Stimulated activated CD4-positive, alpha-beta T cell treated with anti-CD3 and anti-CD28 coated beads, Interleukin-1b, Interleukin-23, amount 100 ng/mL, for 48 hours (primary cell): Measurements from ENCODE around the gene RASGEF1B.

ENCODE experiments used
- DNase-seq: peaks from one replicate; pipeline ENCODE4 v3.0.0-alpha.2; 2020

The RASGEF1B gene

DNA sequence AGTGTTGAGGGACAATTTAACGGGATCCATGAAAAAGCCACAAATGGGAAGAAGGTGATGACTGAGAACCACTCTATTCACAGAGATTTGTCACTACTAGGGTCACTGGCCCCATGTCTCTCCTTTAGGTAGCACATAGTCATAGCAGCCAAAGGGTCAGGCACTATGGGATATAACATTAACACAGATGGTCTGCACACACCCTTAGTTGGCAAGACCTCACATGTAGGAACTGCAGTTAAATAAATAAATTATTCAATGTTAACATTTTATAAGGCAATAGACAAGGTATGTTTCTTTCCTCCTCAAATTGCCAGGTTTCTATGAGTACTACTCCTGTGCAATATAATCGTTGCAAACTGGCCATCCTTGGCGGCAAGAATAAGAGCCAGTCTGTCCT, 10.9 kb downstream of the RASGEF1B start:
- no peak for DNase-seq

DNA sequence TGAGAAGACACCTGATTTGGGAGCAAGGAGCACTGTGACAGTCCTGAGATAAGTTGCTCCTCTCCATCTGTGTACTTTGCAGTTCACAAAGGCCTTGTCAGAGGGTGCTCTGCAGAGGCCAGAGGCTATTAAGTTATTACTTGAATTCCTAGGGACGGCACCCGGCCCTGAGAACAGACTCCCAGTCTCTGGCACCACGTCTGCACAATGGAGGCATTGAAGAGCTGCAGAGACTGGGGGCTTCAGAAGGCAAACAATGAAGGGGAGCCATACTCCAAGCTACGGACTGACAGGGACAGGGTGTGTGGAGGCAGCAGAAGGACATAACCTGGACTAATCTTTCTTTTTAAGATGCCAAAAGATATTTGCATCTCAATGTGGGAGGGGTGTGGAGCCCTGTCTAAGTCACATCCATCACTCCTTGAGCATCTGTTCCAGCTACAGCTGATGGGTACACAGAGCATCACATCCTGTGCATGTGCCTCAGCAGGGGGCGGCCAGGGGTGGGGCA, 11.5 kb downstream of the RASGEF1B start:
- DNase-seq: no peak

GRCh38 chr4:81459228-81459627, 12.5 kb downstream of the RASGEF1B start:
- DNase-seq: no peak

DNA sequence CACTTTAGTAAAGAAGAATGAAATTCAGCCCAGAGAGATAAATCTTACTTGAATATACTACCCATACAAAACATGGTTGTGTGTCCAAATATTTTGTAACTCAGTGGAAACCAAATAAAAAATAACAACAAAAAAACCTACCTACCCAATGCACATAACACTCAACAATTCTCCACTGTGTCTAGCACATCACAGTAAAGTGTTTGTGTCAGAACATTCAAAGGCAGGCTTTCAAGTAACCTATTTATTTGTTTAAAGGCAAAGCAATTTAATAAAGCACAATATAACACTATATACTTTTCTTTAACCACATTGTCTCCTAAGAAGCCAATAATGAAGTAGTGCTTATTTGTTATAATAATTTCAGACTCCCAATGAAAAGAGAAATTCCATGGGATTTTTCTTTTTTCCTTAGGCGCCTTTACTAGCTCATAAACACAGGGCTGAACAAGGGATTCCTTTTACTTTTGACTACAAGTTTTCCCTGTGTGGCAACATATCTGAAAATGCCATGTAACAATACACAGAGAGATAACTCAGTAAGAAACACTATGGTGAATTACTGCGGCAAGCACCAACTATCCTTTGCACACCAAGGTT, 13.7 kb downstream of the RASGEF1B start:
- DNase-seq: no peak

DNA sequence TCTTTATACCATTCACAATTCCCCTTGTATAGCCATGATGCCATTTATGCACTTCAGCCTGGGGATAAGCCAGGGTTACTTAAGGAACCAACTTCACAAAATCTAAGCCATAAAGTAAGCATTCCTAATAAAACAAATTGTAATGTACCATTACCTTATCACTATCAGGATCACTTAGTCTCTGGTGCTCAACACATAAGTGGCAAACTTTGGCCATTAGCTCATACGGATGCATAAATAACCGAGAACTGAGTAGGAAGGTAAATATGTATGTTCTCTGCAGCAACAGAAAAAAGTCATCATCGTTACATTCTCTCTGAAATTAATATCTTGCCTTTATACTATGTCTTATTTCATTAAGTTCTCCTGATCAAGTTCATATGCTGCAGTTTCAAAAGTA, 14.4 kb downstream of the RASGEF1B start:
- DNase-seq: no peak

DNA sequence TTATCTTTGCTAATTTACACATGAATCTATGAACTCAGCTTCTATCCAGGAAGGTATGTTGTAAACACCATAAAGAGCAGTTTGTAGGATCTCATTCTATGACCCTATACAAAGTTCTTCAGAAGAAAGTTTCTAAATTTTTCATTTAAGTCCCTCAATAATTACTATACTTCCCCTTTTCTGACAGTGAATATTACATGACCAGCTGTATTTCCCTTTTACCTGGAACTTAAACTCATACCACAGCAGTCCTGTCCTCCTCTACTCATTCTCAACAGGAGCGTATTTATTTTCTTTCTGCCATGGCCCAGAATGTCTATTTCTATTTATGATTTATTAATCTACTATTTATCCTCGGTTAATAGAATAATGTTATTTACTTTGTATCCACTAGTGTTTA, 15.8 kb downstream of the RASGEF1B start:
- no peak for DNase-seq

- no peak for DNase-seq
Observed at GRCh38 chr4:81454948-81455347, 16.8 kb downstream of the RASGEF1B start.

GRCh38 chr4:81454499-81454898, 17.2 kb downstream of the RASGEF1B start:
- peak; percentile 54 for DNase-seq

DNA sequence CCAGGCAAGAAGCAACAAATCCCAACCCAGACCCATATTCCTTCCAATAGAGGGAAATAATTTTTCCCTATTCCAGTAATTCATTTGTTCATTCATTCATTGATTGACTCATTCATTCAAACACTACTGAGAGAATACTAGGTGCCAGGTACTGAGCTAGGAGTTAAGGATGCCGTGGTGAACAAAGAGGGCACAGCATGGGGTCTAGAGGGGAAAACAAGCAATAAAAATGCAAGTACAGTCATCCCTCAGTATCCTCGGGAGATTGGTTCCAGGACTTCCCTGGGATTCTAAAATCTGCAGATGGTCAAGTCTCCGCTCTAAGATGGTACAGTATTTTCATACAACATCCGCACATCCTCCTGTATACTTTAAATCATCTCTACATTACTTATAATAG, 18.7 kb downstream of the RASGEF1B start:
- no peak for DNase-seq

DNA sequence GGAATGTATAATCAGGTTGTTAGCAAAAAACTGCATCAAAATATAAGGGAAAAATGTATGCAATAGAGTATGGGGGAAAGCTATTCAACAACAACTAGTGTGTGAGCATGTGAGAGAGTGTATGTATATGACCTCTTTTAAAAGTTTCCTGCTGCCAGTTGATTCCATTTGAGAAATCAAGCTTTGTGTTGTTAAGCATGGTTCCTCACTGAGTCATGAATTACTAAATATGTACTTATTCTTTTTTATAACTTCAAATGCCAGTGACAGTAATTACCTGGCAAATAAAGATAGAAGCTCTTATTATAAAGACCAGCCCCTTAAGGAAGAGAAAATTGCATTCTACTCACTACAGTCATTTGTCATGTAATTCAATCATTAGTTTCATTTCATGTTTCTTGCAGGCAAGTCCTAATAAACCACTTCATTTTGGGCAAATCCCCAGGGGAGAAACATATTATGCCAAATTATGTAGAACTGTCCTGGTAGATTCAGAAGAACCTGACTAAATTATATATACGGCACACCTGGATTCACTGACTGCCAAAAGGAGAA, 19.2 kb downstream of the RASGEF1B start:
- DNase-seq: no peak

GRCh38 chr4:81449015-81449414, 22.7 kb downstream of the RASGEF1B start:
- no peak for DNase-seq

DNA sequence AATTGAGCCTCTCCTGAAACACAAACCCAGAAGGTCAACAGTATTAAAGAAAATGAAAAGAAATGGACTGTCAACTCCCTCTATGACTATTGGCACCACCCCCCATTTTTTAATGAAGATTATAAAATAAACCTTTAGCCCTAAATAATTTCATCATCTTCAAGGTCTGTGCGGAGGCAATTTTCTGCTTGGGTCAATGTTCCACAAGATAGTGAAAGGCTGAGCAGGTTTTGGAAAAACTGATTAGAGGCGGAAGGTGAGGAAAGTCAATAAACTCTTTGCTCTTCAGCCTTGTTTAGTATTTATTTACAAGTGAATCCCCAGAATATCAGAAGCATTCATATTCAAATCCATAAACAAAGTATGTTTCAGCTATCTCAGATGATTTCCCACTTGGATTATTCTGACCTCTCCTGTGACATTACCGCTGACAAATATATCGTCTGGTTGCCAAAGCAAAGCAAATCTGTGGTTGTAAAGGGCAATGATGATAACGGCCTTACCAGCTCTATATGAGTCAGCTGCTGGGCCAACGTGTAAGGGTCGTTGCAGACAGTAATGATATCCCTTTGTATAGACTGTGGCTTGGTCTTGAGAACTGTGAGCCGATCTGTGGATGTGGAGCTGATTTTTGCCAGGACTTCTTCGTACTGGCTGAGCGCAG, 24.0 kb downstream of the RASGEF1B start:
- DNase-seq: no peak

GRCh38 chr4:81446634-81447033, 25.1 kb downstream of the RASGEF1B start:
- DNase-seq: no peak

GRCh38 chr4:81445196-81445595, 26.5 kb downstream of the RASGEF1B start:
- no peak for DNase-seq

- no peak for DNase-seq
Observed at GRCh38 chr4:81442484-81443085, 29.1 kb downstream of the RASGEF1B start.

GRCh38 chr4:81440949-81441348, 30.8 kb downstream of the RASGEF1B start:
- DNase-seq: no peak

DNA sequence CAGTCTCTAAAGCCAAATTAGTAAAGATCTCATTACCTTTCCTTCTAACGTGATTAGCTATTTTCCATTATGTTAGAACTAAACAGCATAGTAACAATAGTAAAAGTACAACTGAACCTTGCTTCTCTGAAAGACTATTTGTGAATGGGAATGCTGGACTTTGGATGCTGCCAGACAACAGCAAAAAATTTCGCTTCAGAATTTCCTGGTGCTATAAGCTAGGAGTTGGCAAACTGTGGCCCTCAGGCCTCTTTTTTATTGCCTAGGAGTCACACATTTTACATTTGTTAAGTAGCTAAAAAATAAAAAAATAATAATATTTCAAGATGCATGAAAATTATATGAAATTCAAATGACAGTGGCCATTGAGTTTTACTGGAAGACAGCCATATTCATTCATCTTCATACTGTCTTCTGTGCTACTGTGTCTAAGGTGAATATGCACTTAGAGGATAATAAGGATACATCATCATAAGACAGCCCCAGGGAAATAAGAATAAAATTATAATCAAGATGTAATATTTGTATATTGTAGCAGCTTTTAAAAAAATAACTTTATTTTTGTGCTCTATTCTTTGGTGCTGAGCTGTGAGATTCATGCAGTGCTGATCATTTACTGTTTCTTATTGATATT, 34.6 kb downstream of the RASGEF1B start:
- DNase-seq: no peak

DNA sequence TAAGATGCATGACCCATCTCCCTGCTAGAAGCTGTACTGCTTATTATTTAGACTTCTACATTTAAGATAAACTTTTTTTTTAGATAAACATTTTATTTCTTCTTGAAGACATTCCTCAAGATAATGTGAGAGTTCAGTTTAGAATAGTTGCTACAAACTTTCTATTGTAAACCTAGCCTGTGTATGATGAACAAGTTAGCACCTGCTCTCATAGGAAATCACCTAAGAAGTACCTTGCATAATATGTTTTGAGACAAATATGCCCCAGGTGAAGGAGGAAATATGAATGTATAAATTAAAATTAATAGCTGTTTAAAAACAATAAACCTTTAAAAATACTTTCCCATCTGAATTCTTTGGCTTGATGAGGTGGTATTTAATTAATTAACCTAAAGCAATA, 35.6 kb downstream of the RASGEF1B start:
- no peak for DNase-seq

- no peak for DNase-seq
Observed at GRCh38 chr4:81432825-81433224, 38.9 kb downstream of the RASGEF1B start.

GRCh38 chr4:81431971-81432370, 39.7 kb downstream of the RASGEF1B start:
- no peak for DNase-seq

- no peak for DNase-seq
Observed at GRCh38 chr4:81429607-81430006, 42.1 kb downstream of the RASGEF1B start.

GRCh38 chr4:81429031-81429430, 42.7 kb downstream of the RASGEF1B start:
- no peak for DNase-seq

- no peak for DNase-seq
Observed at GRCh38 chr4:81428002-81428401, 43.7 kb downstream of the RASGEF1B start.
